Measurements from ENCODE around the gene SCN4B.

DNA sequence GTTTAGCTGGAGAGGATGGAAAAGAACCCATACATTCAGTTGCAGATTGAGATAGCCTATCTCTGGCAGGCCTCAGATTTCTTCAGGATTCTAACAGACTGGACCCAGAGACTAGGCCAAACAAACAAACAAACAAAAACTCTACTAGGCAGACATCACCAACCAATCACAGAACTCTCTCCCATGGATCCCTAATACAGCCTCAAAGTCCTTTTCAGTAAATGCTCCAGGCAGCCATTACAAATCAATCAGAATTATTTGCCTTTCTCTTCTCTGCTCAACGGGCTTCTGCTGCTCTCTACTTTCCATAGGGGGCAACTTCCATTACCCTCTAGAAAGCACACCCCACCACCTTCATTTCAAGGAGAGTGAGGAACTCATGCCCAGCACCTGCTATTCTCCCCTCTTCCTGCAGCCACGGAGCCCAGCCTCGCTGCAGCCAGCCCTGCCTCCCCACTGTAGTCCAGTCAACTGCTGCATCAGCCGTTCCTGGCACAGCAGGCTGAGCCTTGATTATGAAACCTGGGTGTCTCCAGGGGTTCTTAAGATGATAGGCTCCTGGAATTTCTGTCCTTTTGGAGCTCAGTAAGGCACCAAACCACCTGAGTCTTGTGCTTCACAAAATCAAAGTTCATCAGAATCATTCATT, 46.8 kb downstream of the SCN4B start:
- TF ChIP-seq, protein P1, sequence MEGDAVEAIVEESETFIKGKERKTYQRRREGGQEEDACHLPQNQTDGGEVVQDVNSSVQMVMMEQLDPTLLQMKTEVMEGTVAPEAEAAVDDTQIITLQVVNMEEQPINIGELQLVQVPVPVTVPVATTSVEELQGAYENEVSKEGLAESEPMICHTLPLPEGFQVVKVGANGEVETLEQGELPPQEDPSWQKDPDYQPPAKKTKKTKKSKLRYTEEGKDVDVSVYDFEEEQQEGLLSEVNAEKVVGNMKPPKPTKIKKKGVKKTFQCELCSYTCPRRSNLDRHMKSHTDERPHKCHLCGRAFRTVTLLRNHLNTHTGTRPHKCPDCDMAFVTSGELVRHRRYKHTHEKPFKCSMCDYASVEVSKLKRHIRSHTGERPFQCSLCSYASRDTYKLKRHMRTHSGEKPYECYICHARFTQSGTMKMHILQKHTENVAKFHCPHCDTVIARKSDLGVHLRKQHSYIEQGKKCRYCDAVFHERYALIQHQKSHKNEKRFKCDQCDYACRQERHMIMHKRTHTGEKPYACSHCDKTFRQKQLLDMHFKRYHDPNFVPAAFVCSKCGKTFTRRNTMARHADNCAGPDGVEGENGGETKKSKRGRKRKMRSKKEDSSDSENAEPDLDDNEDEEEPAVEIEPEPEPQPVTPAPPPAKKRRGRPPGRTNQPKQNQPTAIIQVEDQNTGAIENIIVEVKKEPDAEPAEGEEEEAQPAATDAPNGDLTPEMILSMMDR (IDR thresholded peaks at IDR 0.05; ENCODE audit: control extremely low read depth in 1 of 3, insufficient read depth in 1 of 3, low read depth in 1 of 3, low read length in 3 of 3): no peak
- TF ChIP-seq POLR2A (IDR thresholded peaks at IDR 0.05; ENCODE audit: control extremely low read depth in 1 of 2, low read depth in 2 of 2, low read length in 2 of 2) (no peak), EZH2 (IDR thresholded peaks at IDR 0.05; ENCODE audit: low read depth, low read length, severe bottlenecking) (no peak), TCF12 (IDR thresholded peaks at IDR 0.05; ENCODE audit: low read depth, low read length) (no peak), TAF1 (IDR thresholded peaks at IDR 0.05; ENCODE audit: low read depth, low read length) (no peak), RAD21 (IDR thresholded peaks at IDR 0.05 in 1 of 2, conservative IDR thresholded peaks at IDR 0.05 in 1 of 2; ENCODE audit: low read depth in 2 of 2, low read length in 2 of 2) (no peak), HDAC2 (IDR thresholded peaks at IDR 0.05; ENCODE audit: borderline replicate concordance in 1 of 2, low read depth in 2 of 2, low read length in 2 of 2) (no peak), YY1 (IDR thresholded peaks at IDR 0.05; ENCODE audit: low read depth, low read length) (no peak), CBX5 (IDR thresholded peaks at IDR 0.05; ENCODE audit: low read depth, low read length) (no peak), CHD2 (IDR thresholded peaks at IDR 0.05; ENCODE audit: low read length) (no peak), SP1 (IDR thresholded peaks at IDR 0.05; ENCODE audit: low read depth, low read length) (no peak)
- TF ChIP-seq, protein P2, sequence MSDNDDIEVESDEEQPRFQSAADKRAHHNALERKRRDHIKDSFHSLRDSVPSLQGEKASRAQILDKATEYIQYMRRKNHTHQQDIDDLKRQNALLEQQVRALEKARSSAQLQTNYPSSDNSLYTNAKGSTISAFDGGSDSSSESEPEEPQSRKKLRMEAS (IDR thresholded peaks at IDR 0.05): no peak

Data from H1 (cell line).